ENCODE data around the gene TAP1.

Gene TAP1

DNA sequence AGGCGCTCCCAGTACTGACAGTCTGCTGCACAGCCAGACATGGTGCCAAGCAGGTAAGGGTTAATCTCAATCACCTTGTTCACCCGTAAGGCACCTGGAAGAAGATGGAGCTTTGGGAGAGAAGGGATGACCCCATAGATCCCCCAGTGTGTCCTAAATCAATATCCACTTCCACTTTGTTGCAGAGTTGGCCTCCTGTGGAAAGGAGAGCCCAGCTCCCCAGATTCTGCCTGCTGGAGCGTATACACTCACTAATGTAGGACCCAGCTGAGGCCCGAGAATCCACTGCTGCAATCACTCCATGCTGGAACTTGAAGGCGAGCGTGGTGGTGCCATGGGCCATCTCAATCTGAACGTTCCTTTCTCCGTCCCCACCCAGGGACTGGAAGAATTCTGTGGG is 10.8 kb downstream of the TAP1 start:
- peak overlapping the region; percentile 86 for H3K4me2 ChIP-seq (ENCODE audit: low read length)
- H3K36me3 ChIP-seq (replicated peaks; ENCODE audit: low read depth, low read length) = peaks cover 47% of the 10 kb centered on the region
- H3K9me3 ChIP-seq (ENCODE audit: insufficient read depth, low read length) = no peaks in the 10 kb centered on the region
- H3K79me2 ChIP-seq (ENCODE audit: low read length) = peaks cover 26% of the 10 kb centered on the region
- H4K20me1 ChIP-seq (ENCODE audit: insufficient read depth, low read length) = no peaks in the 10 kb centered on the region
- no peak overlapping the region for H2AFZ ChIP-seq (ENCODE audit: low read depth, low read length)
- H3K4me1 ChIP-seq (ENCODE audit: low read length) = peaks cover 55% of the 10 kb centered on the region
- no peaks in the 10 kb centered on the region for H3K27me3 ChIP-seq (ENCODE audit: low read depth, low read length)
- TF ChIP-seq, protein P1, sequence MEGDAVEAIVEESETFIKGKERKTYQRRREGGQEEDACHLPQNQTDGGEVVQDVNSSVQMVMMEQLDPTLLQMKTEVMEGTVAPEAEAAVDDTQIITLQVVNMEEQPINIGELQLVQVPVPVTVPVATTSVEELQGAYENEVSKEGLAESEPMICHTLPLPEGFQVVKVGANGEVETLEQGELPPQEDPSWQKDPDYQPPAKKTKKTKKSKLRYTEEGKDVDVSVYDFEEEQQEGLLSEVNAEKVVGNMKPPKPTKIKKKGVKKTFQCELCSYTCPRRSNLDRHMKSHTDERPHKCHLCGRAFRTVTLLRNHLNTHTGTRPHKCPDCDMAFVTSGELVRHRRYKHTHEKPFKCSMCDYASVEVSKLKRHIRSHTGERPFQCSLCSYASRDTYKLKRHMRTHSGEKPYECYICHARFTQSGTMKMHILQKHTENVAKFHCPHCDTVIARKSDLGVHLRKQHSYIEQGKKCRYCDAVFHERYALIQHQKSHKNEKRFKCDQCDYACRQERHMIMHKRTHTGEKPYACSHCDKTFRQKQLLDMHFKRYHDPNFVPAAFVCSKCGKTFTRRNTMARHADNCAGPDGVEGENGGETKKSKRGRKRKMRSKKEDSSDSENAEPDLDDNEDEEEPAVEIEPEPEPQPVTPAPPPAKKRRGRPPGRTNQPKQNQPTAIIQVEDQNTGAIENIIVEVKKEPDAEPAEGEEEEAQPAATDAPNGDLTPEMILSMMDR (IDR thresholded peaks at IDR 0.05; ENCODE audit: low read depth, low read length) = no peak
- TF ChIP-seq EZH2phosphoT487 (IDR thresholded peaks at IDR 0.05; ENCODE audit: low read depth) = no peak
- H3K27ac ChIP-seq (ENCODE audit: low read length) = no peak overlapping the region
- peak overlapping the region; percentile 81 for H3K4me3 ChIP-seq (ENCODE audit: low read length)
- H3K9ac ChIP-seq (ENCODE audit: low read length) = peak overlapping the region; percentile 97

DNA sequence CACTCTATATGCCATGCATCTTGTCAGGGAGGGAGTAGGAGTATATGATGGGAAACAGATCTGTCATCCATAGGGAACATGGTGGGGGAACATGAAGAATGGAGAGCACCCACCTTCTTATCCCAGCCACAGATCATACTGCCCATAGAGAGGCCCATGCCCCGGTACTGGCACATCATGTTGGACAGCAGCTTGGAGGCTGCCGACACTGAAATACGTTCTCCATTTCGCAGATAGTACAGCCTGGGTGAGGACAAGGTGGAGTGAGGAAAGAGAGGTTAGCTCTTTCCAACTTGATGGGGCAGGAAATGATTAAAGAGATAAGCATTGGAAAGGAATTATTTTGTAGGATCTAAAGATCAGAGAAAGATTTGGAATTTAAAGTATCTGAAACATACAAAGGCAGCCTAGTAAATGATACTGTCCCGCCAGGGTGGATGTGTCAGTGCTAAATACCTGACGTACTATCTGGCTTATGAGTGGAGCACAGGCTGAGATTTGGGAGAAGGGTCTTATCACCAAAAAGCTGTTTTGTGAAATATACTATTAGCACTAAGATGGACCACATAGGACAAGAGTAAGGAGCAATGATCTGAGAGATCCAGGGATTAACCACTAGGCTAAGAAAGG is 11.4 kb downstream of the TAP1 start:
- peaks cover 42% of the 10 kb centered on the region for H3K36me3 ChIP-seq (replicated peaks; ENCODE audit: low read depth, low read length)
- H3K9ac ChIP-seq (ENCODE audit: low read length) = no peak overlapping the region
- H3K4me1 ChIP-seq (ENCODE audit: low read length) = peaks cover 61% of the 10 kb centered on the region
- TF ChIP-seq EZH2phosphoT487 (IDR thresholded peaks at IDR 0.05; ENCODE audit: low read depth) = no peak
- TF ChIP-seq, protein P1 (IDR thresholded peaks at IDR 0.05; ENCODE audit: low read depth, low read length) = no peak
- H3K4me3 ChIP-seq (ENCODE audit: low read length) = no peak overlapping the region
- H2AFZ ChIP-seq (ENCODE audit: low read depth, low read length) = no peak overlapping the region
- H3K27ac ChIP-seq (ENCODE audit: low read length) = no peak overlapping the region
- H3K4me2 ChIP-seq (ENCODE audit: low read length) = peak overlapping the region; percentile 86; the same call in 1 of the 2 replicates
- H3K9me3 ChIP-seq (ENCODE audit: insufficient read depth, low read length) = no peaks in the 10 kb centered on the region
- H3K79me2 ChIP-seq (ENCODE audit: low read length) = peaks cover 32% of the 10 kb centered on the region
- H3K27me3 ChIP-seq (ENCODE audit: low read depth, low read length) = no peaks in the 10 kb centered on the region
- no peaks in the 10 kb centered on the region for H4K20me1 ChIP-seq (ENCODE audit: insufficient read depth, low read length)

DNA sequence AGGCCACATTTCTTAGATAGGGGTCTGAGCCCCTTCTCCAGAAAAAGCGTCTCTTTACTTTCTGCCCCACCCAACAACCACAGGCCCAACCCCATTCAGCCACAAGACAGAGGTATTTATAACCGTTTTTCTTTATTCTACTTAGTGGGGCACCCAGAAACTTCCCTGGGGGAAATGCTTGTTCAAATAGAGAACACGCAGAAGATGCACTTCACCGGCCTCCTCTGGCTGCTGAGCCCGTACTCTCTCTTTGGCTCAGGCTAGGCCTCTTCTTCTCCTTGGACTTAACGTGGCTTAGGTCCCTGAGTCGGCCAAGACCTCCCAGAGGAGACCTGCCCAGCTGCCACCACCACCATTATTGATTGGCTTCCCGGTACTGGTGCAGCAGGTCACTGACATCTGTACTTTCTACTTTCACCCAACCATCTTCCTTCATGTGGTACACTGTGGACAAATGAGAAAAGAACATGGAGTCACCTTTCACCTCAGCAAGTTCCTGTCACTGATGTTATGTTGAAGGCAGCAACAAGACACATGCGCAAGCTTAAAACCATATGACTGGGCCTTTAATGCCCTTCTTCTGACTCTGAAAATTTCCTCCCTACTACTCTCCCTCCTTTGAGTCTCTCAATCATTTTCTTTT is 12.8 kb downstream of the TAP1 start:
- H3K27ac ChIP-seq (ENCODE audit: low read length) = peak overlapping the region; percentile 67
- H4K20me1 ChIP-seq (ENCODE audit: insufficient read depth, low read length) = no peaks in the 10 kb centered on the region
- H3K79me2 ChIP-seq (ENCODE audit: low read length) = peaks cover 36% of the 10 kb centered on the region
- peak overlapping the region; percentile 55 for H3K4me2 ChIP-seq (ENCODE audit: low read length)
- no peaks in the 10 kb centered on the region for H3K9me3 ChIP-seq (ENCODE audit: insufficient read depth, low read length)
- H2AFZ ChIP-seq (ENCODE audit: low read depth, low read length) = no peak overlapping the region
- no peak overlapping the region for H3K9ac ChIP-seq (ENCODE audit: low read length)
- H3K4me1 ChIP-seq (ENCODE audit: low read length) = peaks cover 57% of the 10 kb centered on the region
- no peaks in the 10 kb centered on the region for H3K27me3 ChIP-seq (ENCODE audit: low read depth, low read length)
- H3K4me3 ChIP-seq (ENCODE audit: low read length) = no peak overlapping the region
- peaks cover 44% of the 10 kb centered on the region for H3K36me3 ChIP-seq (replicated peaks; ENCODE audit: low read depth, low read length)
- TF ChIP-seq, protein P1 (IDR thresholded peaks at IDR 0.05; ENCODE audit: low read depth, low read length) = no peak
- TF ChIP-seq EZH2phosphoT487 (IDR thresholded peaks at IDR 0.05; ENCODE audit: low read depth) = no peak

DNA sequence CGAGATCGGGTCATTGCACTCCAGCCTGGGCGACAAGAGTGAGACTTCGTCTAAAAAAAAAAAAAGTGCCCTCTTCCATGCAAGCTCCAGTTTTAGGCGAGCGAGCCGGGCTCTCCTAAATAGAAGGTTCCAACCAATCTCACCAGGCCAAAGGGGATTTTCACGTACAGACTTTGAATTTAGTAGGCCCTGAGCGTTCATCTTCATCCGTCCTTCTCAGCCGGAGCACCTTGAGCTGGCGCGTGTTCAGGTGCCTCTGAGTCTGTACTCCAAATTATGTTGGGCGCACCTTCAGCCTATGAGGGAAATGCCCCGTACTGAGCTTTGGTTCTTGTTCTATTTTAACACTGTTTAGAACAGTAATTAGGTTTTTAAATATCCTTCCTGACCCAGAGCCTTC is 14.1 kb downstream of the TAP1 start:
- Histone ChIP-seq H4K20me1 (ENCODE audit: insufficient read depth, low read length) (no peaks in the 10 kb centered on the region), H3K27me3 (ENCODE audit: low read depth, low read length) (no peaks in the 10 kb centered on the region), H3K9ac (ENCODE audit: low read length) (no peak overlapping the region), H3K79me2 (ENCODE audit: low read length) (peaks cover 33% of the 10 kb centered on the region), H2AFZ (ENCODE audit: low read depth, low read length) (no peak overlapping the region), H3K4me1 (ENCODE audit: low read length) (peaks cover 47% of the 10 kb centered on the region), H3K36me3 (replicated peaks; ENCODE audit: low read depth, low read length) (peaks cover 50% of the 10 kb centered on the region), H3K9me3 (ENCODE audit: insufficient read depth, low read length) (no peaks in the 10 kb centered on the region), H3K4me2 (ENCODE audit: low read length) (no peak overlapping the region), H3K27ac (ENCODE audit: low read length) (no peak overlapping the region), H3K4me3 (ENCODE audit: low read length) (no peak overlapping the region)
- TF ChIP-seq EZH2phosphoT487 (IDR thresholded peaks at IDR 0.05; ENCODE audit: low read depth) = no peak
- TF ChIP-seq, protein P1 (IDR thresholded peaks at IDR 0.05; ENCODE audit: low read depth, low read length) = no peak
